Activated CD4-positive, alpha-beta T cell treated with anti-CD3 and anti-CD28 coated beads for 36 hours (primary cell): ENCODE data around the gene ADAM23. TPM values are rescaled to one million over a fixed set of nuclear protein-coding genes. Genes with fewer than 3 reads are reported as not detected.

Experiments
- ATAC-seq: fragments of 200-7000 bp; cut with Tn5 transposase; one replicate; pipeline ENCODE4 v1.10.0; 2021; ENCODE audit warnings: mild to moderate bottlenecking, moderate library complexity
- CTCF ChIA-PET: fragments of 350-600 bp; sonication (Branson Sonifier 250); formaldehyde crosslinking; loops from one replicate; lab custom pipeline; 2021; ENCODE audit warnings: antibody characterized with exemption; lab: Charles Lee
- POLR2A ChIA-PET: fragments of 350-600 bp; sonication (Branson Sonifier 250); formaldehyde crosslinking; loops from one replicate; lab custom pipeline; 2021; ENCODE audit warnings: antibody characterized with exemption, inconsistent platforms; lab: Charles Lee
- DNase-seq: peaks from one replicate; pipeline ENCODE4 v3.0.0-alpha.2; 2020
- H3K27ac Mint-ChIP-seq: one replicate; pipeline ENCODE4 v1.8.0; 2021; ENCODE audit warnings: mixed read lengths
- H3K27me3 Mint-ChIP-seq: one replicate; pipeline ENCODE4 v1.8.0; 2021; ENCODE audit warnings: mixed read lengths
- H3K36me3 Mint-ChIP-seq: one replicate; pipeline ENCODE4 v1.8.0; 2021; ENCODE audit warnings: low read depth, mixed read lengths
- H3K4me1 Mint-ChIP-seq: one replicate; pipeline ENCODE4 v1.8.0; 2021; ENCODE audit warnings: mixed read lengths
- H3K4me3 Mint-ChIP-seq: one replicate; pipeline ENCODE4 v1.8.0; 2021; ENCODE audit warnings: mild to moderate bottlenecking, moderate library complexity, mixed read lengths
- H3K9me3 Mint-ChIP-seq: one replicate; pipeline ENCODE4 v1.8.0; 2021; ENCODE audit warnings: low read depth, mixed read lengths
- intact Hi-C, 2 experiments: fragments of 100-400 bp; cut with DNase I in 1 of 2; cut with micrococcal nuclease in 1 of 2; formaldehyde crosslinking; loops; one replicate each; pipeline versions ENCODE4 v1.14.2 to v1.15.1; 2022 to 2024; cut with DNase I, micrococcal nuclease
- total RNA-seq, 2 experiments: library from RNA; stranded (reverse); gene quantifications; one replicate each; pipeline ENCODE4 v1.2.3, GENCODE V29; 2021

The ADAM23 gene
- total RNA-seq, 2 experiments from 2014 or later = 1.1 to 1.3 TPM

- ChIA-PET POLR2A (no interaction called here), CTCF (interaction anchor here (0.6 to 1.8 kb wide), 3 partner anchors 15 to 1632 kb away, joined by 3 to 7 read pairs (median 3); no protein-coding TSS in a partner anchor)
- Mint-ChIP-seq H3K27ac (no peak overlapping the region), H3K36me3 (no peaks in the 10 kb centered on the region), H3K4me1 (peaks cover 2% of the 10 kb centered on the region), H3K27me3 (no peaks in the 10 kb centered on the region), H3K4me3 (no peak overlapping the region), H3K9me3 (peaks cover 3% of the 10 kb centered on the region)
- ATAC-seq (no peak), DNase-seq (no peak)
- intact Hi-C loops = no loop called here
These were observed 130.5 kb downstream of the ADAM23 start for GRCh38 chr2:206573793-206574192.

- DNase-seq = no peak
- H3K27me3 Mint-ChIP-seq = no peaks in the 10 kb centered on the region
- intact Hi-C loops = no loop called here
- no peak overlapping the region for H3K27ac Mint-ChIP-seq
- no peak for ATAC-seq
- no peaks in the 10 kb centered on the region for H3K36me3 Mint-ChIP-seq
- ChIA-PET CTCF (interaction anchor here (0.6 to 1.0 kb wide), 2 partner anchors 44 to 890 kb away, joined by 3 read pairs; no protein-coding TSS in a partner anchor), POLR2A (no interaction called here)
- no peaks in the 10 kb centered on the region for H3K4me1 Mint-ChIP-seq
- no peaks in the 10 kb centered on the region for H3K9me3 Mint-ChIP-seq
- no peak overlapping the region for H3K4me3 Mint-ChIP-seq
These were observed 141.2 kb downstream of the ADAM23 start for GRCh38 chr2:206584323-206585116.

- no peak for ATAC-seq
- Mint-ChIP-seq H3K4me1 (no peaks in the 10 kb centered on the region), H3K9me3 (no peaks in the 10 kb centered on the region), H3K36me3 (no peaks in the 10 kb centered on the region), H3K4me3 (no peak overlapping the region), H3K27me3 (no peaks in the 10 kb centered on the region), H3K27ac (no peak overlapping the region)
- ChIA-PET POLR2A (no interaction called here), CTCF (interaction anchor here (1.0 kb wide), 1 partner anchor 45 kb away, joined by 3 read pairs; no protein-coding TSS in a partner anchor)
- no peak for DNase-seq
- intact Hi-C loops = no loop called here
These were observed 142.0 kb downstream of the ADAM23 start for GRCh38 chr2:206585335-206585734.

- H3K36me3 Mint-ChIP-seq = no peaks in the 10 kb centered on the region
- H3K27ac Mint-ChIP-seq = no peak overlapping the region
- ATAC-seq = no peak
- no peak overlapping the region for H3K4me3 Mint-ChIP-seq
- no peak for DNase-seq
- POLR2A ChIA-PET = no interaction called here
- CTCF ChIA-PET = no interaction called here
- no peaks in the 10 kb centered on the region for H3K4me1 Mint-ChIP-seq
- intact Hi-C loops = no loop called here
- no peaks in the 10 kb centered on the region for H3K9me3 Mint-ChIP-seq
- no peaks in the 10 kb centered on the region for H3K27me3 Mint-ChIP-seq
These were observed 143.3 kb downstream of the ADAM23 start for GRCh38 chr2:206586609-206587008.

GRCh38 chr2:206597717-206598218, 154.4 kb downstream of the ADAM23 start:
- Mint-ChIP-seq H3K36me3 (no peaks in the 10 kb centered on the region), H3K27ac (no peak overlapping the region), H3K9me3 (no peaks in the 10 kb centered on the region), H3K27me3 (no peaks in the 10 kb centered on the region), H3K4me1 (no peaks in the 10 kb centered on the region), H3K4me3 (no peak overlapping the region)
- intact Hi-C loops = no loop called here
- ATAC-seq = no peak
- ChIA-PET CTCF (interaction anchor here (0.6 to 1.5 kb wide), 5 partner anchors 9 to 366 kb away, joined by 3 to 4 read pairs (median 3); no protein-coding TSS in a partner anchor), POLR2A (no interaction called here)
- DNase-seq = no peak

GRCh38 chr2:206603243-206603642, 159.9 kb downstream of the ADAM23 start:
- Mint-ChIP-seq H3K9me3 (no peaks in the 10 kb centered on the region), H3K4me3 (no peak overlapping the region), H3K4me1 (no peaks in the 10 kb centered on the region), H3K27ac (no peak overlapping the region), H3K27me3 (peaks cover 5% of the 10 kb centered on the region), H3K36me3 (no peaks in the 10 kb centered on the region)
- ATAC-seq = no peak
- ChIA-PET CTCF (interaction anchor here (1.0 kb wide), 1 partner anchor 11 kb away, joined by 3 read pairs; no protein-coding TSS in a partner anchor), POLR2A (interaction anchor here (0.6 kb wide), 1 partner anchor 52 kb away, joined by 3 read pairs; no protein-coding TSS in a partner anchor)
- intact Hi-C loops = no loop called here
- DNase-seq = no peak

DNA sequence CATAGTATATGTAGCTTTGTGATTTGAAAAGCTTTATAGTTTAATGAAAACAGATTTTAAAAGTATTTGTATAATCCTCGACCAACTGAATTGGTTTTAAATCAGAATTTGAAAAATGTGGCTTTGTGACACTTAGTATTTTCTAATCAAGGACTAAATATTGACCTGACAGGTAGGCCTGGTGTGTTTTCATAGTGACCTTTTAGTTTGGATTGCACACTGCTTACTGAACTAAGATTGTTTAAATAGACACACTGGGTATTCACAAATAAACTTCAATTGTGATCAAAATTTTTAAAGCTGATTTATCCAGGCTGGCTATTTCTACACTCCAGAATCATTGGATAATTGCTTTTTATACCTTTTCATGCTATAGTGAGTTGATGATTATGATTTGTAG, 167.1 kb downstream of the ADAM23 start:
- CTCF ChIA-PET = interaction anchor here (0.8 kb wide), 1 partner anchor 20 kb away, joined by 4 read pairs; no protein-coding TSS in a partner anchor

GRCh38 chr2:206611191-206611590, 167.9 kb downstream of the ADAM23 start:
- Mint-ChIP-seq H3K27me3 (no peaks in the 10 kb centered on the region), H3K4me1 (peaks cover 4% of the 10 kb centered on the region), H3K4me3 (no peak overlapping the region), H3K27ac (no peak overlapping the region), H3K9me3 (no peaks in the 10 kb centered on the region), H3K36me3 (no peaks in the 10 kb centered on the region)
- intact Hi-C loops = no loop called here
- ChIA-PET CTCF (interaction anchor here (0.6 to 0.8 kb wide), 2 partner anchors 21 to 131 kb away, joined by 3 to 4 read pairs; no protein-coding TSS in a partner anchor), POLR2A (no interaction called here)
- ATAC-seq (no peak), DNase-seq (no peak)

More for the DNA sequence above, 167.1 kb downstream of the ADAM23 start:
- ATAC-seq (no peak), DNase-seq (no peak)
- POLR2A ChIA-PET = no interaction called here
- no peak overlapping the region for H3K27ac Mint-ChIP-seq
- peaks cover 2% of the 10 kb centered on the region for H3K27me3 Mint-ChIP-seq
- H3K9me3 Mint-ChIP-seq = no peaks in the 10 kb centered on the region
- peaks cover 4% of the 10 kb centered on the region for H3K4me1 Mint-ChIP-seq
- intact Hi-C loops = no loop called here
- no peaks in the 10 kb centered on the region for H3K36me3 Mint-ChIP-seq
- no peak overlapping the region for H3K4me3 Mint-ChIP-seq

GRCh38 chr2:206611736-206612135, 168.4 kb downstream of the ADAM23 start:
- DNase-seq = no peak
- H3K4me1 Mint-ChIP-seq = peaks cover 4% of the 10 kb centered on the region
- no peak overlapping the region for H3K27ac Mint-ChIP-seq
- H3K36me3 Mint-ChIP-seq = no peaks in the 10 kb centered on the region
- no peaks in the 10 kb centered on the region for H3K27me3 Mint-ChIP-seq
- no peak overlapping the region for H3K4me3 Mint-ChIP-seq
- ChIA-PET CTCF (interaction anchor here (0.6 kb wide), 1 partner anchor 130 kb away, joined by 3 read pairs; no protein-coding TSS in a partner anchor), POLR2A (no interaction called here)
- no peak for ATAC-seq
- no peaks in the 10 kb centered on the region for H3K9me3 Mint-ChIP-seq
- intact Hi-C loops = no loop called here

- ChIA-PET CTCF (interaction anchor here (1.1 kb wide), 1 partner anchor 11 kb away, joined by 3 read pairs; no protein-coding TSS in a partner anchor), POLR2A (no interaction called here)
- no peak overlapping the region for H3K4me3 Mint-ChIP-seq
- intact Hi-C loops = no loop called here
- no peak overlapping the region for H3K27ac Mint-ChIP-seq
- no peaks in the 10 kb centered on the region for H3K36me3 Mint-ChIP-seq
- ATAC-seq (no peak), DNase-seq (no peak)
- H3K4me1 Mint-ChIP-seq = peaks cover 3% of the 10 kb centered on the region
- H3K9me3 Mint-ChIP-seq = no peaks in the 10 kb centered on the region
- no peaks in the 10 kb centered on the region for H3K27me3 Mint-ChIP-seq
These were observed 171.5 kb downstream of the ADAM23 start for GRCh38 chr2:206614811-206615210.

DNA sequence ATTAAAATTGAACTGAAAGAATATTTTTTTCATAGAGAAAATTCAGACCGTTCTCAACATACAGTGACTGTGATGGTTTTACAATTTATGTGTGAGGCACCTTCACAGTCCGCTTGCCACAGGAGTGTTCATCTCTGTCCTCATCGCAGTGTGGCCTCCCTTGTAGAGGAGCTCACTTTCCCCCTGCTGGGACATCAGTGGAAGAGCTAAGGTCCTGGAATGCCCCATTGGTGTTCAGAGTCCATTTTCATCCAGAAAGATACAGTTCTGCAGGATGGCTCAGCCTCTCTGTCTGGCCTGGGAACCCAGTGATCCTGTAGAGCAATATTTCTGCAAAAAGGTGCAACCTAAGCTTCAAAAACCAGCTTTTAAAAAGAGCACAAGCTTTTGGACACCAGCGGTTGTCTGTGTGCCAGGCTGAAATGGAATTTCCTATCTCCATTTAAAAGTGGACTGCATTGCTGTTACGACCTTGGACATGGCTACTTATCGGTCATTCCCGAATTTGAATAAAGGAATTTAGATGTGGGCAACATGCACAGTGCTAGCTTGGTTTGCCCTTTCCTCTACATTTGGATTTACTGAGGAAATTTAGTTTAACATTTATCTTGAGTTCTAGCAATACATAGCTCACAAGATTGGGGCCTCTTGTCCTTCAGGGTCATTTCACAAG, 172.2 kb downstream of the ADAM23 start:
- ATAC-seq = no peak
- no peak for DNase-seq
- Mint-ChIP-seq H3K4me1 (no peaks in the 10 kb centered on the region), H3K27me3 (no peaks in the 10 kb centered on the region), H3K27ac (no peak overlapping the region), H3K9me3 (no peaks in the 10 kb centered on the region), H3K4me3 (no peak overlapping the region), H3K36me3 (no peaks in the 10 kb centered on the region)
- ChIA-PET POLR2A (no interaction called here), CTCF (interaction anchor here (0.7 kb wide), 1 partner anchor 57 kb away, joined by 3 read pairs; no protein-coding TSS in a partner anchor)
- intact Hi-C loops = no loop called here
